ENCODE measurements around the gene NFATC2IP.
"Not testable (repeated sequence)": the region's sequence is repeated elsewhere in the genome, so short reads cannot be mapped to it uniquely, and the experiment has no call there.

Gene NFATC2IP

GRCh38 chr16:28967156-28967555 lies 16.4 kb downstream of the NFATC2IP start:
- DNase-seq (ENCODE audit: low read depth in 2 of 2), result no peak

- DNase-seq (ENCODE audit: low read depth in 2 of 2), result not testable (repeated sequence)
Measured at GRCh38 chr16:28969696-28970095, 19.0 kb downstream of the NFATC2IP start.

- peak; percentile 26 to 28 for DNase-seq (ENCODE audit: low read depth in 2 of 2)
Measured at GRCh38 chr16:28974007-28974436, 23.3 kb downstream of the NFATC2IP start.

- DNase-seq (ENCODE audit: low read depth in 2 of 2), result peak; percentile 87 to 89
Measured at GRCh38 chr16:28974437-28975157, 23.9 kb downstream of the NFATC2IP start, which contains the start of gene SPNS1. TSS of gene SPNS1 (plus strand) at chr16:28974778. CDS start at chr16:28975152, 374 bp downstream.

- DNase-seq (ENCODE audit: low read depth in 2 of 2), result no peak
Measured at GRCh38 chr16:28975158-28975599, 24.4 kb downstream of the NFATC2IP start.

GRCh38 chr16:28977703-28978662 lies 27.2 kb downstream of the NFATC2IP start:
- DNase-seq (ENCODE audit: low read depth in 2 of 2), result no peak

- DNase-seq (ENCODE audit: low read depth in 2 of 2), result not testable (repeated sequence)
Measured at GRCh38 chr16:28980330-28980729, 29.6 kb downstream of the NFATC2IP start.

DNA sequence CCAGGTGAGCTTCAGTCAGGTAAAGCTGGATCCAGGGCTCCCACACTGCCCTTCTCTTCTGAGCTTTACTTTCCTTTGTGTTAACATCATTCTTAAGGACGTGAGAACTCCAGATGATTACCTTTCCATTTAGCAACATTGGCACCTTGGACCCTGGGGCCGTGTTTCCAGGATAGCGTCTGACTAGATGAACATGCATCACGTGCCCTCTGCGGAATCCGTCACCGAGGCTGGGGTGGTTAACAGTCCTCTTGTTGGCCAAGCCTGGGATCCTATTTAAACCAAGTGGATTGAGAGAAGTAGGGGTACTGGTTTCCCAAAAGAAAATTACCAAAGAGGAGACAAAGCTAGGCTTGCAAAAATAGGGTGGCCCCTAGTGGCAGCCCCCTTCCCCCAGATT lies 30.2 kb downstream of the NFATC2IP start:
- no peak for DNase-seq (ENCODE audit: low read depth in 2 of 2)

DNA sequence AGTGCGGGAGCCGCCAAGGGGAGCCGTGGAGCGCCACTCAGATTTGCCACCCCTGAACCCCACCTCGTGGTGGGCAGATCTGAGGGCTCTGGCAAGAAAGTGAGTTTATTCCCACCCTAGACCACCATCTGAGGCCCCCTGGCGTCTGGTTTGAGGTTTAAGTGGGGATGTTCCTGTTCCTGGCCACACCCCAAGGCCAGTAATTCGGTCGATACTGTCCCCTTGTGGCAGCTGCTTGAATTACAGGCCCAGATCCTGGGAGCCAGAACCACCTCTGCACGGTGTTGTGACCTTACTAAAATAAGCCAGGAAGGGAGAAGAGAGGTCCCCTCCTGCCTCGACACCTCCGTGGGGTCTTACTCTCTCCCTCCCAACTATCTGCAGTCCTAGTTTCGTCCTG lies 30.8 kb downstream of the NFATC2IP start:
- no peak for DNase-seq (ENCODE audit: low read depth in 2 of 2)

GRCh38 chr16:28982418-28982817 lies 31.7 kb downstream of the NFATC2IP start:
- DNase-seq (ENCODE audit: low read depth in 2 of 2), result no peak

DNA sequence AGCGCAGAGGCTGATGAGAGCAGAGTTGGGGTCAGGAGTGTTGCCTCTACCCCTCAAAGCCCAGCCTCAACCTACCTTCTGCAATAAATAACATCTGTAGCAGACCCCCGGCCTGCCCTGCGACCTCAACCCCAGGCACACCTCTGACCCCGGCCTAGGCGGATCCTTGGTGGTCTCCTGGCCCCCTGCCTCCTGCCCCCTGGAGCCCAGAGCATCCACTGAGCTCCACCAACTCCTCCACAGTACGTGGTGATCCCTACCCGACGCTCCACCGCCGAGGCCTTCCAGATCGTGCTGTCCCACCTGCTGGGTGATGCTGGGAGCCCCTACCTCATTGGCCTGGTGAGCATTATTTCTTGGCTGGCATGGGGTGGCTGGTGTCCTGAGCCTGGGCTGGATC lies 32.2 kb downstream of the NFATC2IP start:
- no peak for DNase-seq (ENCODE audit: low read depth in 2 of 2)

DNA sequence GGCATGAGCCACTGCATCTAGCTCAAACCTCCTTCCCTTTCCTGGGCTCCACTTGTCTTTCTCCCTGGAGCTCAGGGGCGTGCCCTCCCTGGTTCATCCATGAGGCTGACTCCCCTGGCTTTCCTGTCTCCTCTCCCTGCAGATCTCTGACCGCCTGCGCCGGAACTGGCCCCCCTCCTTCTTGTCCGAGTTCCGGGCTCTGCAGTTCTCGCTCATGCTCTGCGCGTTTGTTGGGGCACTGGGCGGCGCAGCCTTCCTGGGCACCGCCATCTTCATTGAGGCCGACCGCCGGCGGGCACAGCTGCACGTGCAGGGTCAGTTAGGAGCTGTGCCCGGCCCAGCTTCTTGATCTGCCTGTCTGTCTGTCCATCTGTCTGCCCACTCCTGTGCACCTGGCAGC lies 32.9 kb downstream of the NFATC2IP start:
- no peak for DNase-seq (ENCODE audit: low read depth in 2 of 2)

GRCh38 chr16:28984091-28984490 lies 33.4 kb downstream of the NFATC2IP start:
- DNase-seq (ENCODE audit: low read depth in 2 of 2), result no peak

DNA sequence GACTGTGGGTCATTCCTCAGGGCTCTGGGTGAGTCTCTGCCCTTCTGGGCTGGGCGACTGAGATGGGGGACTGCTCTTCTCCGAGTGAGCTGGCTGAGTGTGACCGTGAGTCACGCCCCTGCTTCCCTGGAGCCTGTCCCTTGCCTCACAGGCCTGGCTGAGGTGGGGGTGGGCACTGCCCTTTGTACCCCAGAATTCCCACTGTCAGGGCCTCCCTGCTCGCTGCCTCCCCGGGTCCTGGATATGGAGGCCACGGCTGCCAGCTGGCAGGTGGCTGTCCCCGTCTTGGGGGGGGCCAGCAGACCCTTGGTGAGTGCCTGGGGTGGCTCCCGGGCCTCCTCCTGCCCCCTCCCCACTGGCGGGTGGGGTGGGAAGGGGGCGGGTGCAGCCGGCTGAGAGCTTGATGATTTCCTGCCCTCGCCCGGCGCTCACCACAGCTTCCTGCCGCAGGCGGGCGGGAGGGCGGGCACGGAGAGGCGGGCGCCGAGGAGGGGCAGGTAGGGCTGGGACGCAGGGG lies 33.9 kb downstream of the NFATC2IP start, which contains the start of gene LAT:
Gene LAT (plus strand): TSS at position 434 of the 517 bp plus-strand sequence. CDS start 366 bp downstream, outside the sequence.
- DNase-seq (ENCODE audit: low read depth in 2 of 2), result no peak

- no peak for DNase-seq (ENCODE audit: low read depth in 2 of 2)
Measured at GRCh38 chr16:28985211-28986041, 34.7 kb downstream of the NFATC2IP start.

DNA sequence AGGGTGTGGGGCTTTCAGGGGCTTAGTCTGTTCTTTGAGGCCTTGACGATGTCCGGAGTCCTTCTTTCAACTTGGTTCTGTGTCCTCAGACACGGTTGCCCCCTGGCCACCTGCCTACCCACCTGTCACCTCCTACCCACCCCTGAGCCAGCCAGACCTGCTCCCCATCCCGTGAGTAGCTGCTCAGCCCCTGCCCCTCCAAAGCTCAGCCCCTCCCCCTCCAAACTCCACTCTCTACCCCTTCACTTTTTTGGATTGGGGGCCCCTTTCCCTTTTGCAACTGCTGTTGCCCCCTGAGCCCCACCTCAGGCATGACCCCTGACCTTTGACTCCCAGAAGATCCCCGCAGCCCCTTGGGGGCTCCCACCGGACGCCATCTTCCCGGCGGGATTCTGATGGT lies 35.3 kb downstream of the NFATC2IP start:
- no peak for DNase-seq (ENCODE audit: low read depth in 2 of 2)

- no peak for DNase-seq (ENCODE audit: low read depth in 2 of 2)
Measured at GRCh38 chr16:28986492-28986891, 35.8 kb downstream of the NFATC2IP start.

GRCh38 chr16:28987170-28987853 lies 36.6 kb downstream of the NFATC2IP start:
- no peak for DNase-seq (ENCODE audit: low read depth in 2 of 2)

GRCh38 chr16:28989363-28989762 lies 38.6 kb downstream of the NFATC2IP start:
- no peak for DNase-seq (ENCODE audit: low read depth in 2 of 2)

DNA sequence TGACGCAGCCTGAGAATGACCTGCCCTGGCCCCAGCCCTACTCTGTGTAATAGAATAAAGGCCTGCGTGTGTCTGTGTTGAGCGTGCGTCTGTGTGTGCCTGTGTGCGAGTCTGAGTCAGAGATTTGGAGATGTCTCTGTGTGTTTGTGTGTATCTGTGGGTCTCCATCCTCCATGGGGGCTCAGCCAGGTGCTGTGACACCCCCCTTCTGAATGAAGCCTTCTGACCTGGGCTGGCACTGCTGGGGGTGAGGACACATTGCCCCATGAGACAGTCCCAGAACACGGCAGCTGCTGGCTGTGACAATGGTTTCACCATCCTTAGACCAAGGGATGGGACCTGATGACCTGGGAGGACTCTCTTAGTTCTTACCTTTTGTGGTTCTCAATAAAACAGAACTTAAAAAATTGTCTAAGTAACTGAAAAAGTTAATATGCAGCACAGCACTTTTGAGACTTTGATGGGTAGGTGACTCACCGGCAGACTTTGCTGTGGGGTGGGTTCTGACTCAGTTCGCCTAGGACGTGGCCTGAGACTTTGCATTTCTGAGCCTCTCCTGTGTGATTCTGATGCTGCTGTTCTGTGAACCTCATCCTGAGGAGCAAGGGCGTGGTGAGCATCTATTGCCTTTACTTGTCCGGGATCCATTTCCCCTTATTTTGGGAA lies 39.8 kb downstream of the NFATC2IP start:
- DNase-seq (ENCODE audit: low read depth in 2 of 2), result no peak
